ENCODE measurements around the gene SAMD4A. TPM values are rescaled to one million over a fixed set of nuclear protein-coding genes. Genes with fewer than 3 reads are reported as not detected.
"Not testable (repeated sequence)": the region's sequence is repeated elsewhere in the genome, so short reads cannot be mapped to it uniquely, and the experiment has no call there.

Gene SAMD4A
- total RNA-seq, 2 donors from 2014 or later = 0.26 to 1.0 TPM

DNA sequence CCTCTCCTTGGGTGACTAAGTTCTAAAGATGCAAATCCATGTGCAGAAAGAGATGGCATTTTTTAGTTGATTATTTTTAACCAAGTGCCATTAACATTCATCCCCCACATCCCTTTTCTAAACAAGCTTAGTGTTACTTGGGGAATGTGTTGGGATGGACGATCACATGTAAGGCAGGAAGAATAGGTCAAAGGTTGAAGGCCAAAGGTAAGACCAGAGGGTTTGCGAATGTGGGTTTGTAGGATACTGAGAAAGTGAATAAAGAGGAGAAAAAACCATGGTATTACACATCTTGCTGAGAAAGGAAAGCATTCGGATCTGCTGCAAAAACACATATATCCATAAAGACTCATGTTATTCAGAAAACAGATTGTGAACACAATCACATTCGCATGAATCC lies 224.1 kb downstream of the SAMD4A start:
- Mint-ChIP-seq H3K27ac (no peak overlapping the region), H3K27me3 (peaks cover 7 to 11% of the 10 kb centered on the region in 2 donors)
- no peak for ATAC-seq

DNA sequence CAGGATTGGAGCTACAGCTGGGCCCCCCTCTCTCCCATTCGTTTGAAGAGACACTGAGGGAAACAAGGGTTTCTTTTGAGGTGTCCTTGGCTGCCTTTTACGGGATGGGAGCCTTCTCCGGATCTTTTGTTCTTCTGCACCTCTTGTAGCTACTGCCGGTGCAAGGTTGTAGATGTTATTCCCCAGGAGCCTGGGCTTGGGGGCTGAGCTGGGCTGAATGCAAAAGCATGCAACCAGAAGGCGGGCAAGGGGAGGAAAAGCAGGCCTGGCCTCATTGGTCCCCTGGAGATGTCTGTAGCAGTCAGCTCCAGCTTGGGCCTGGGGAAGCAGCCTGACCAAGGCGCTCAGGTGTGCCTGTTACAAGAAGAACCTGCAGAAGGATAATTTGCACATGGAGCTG lies 225.4 kb downstream of the SAMD4A start:
- ATAC-seq (no peak), DNase-seq (ENCODE audit: low spot score) (no peak)
- Mint-ChIP-seq H3K4me3 (no peak overlapping the region), H3K9me3 (peaks cover 4% of the 10 kb centered on the region), H3K27me3 (peaks cover 7 to 11% of the 10 kb centered on the region in 2 donors), H3K36me3 (peaks cover 6% of the 10 kb centered on the region), H3K27ac (no peak overlapping the region), H3K4me1 (ENCODE audit: low read depth in 2 of 2) (no peaks in the 10 kb centered on the region)

More for the DNA sequence above, 224.1 kb downstream of the SAMD4A start:
- H3K4me1 Mint-ChIP-seq (ENCODE audit: low read depth in 2 of 2) = no peaks in the 10 kb centered on the region
- no peak for DNase-seq (ENCODE audit: low spot score)
- H3K9me3 Mint-ChIP-seq = peaks cover 4% of the 10 kb centered on the region
- peaks cover 6% of the 10 kb centered on the region for H3K36me3 Mint-ChIP-seq
- no peak overlapping the region for H3K4me3 Mint-ChIP-seq

DNA sequence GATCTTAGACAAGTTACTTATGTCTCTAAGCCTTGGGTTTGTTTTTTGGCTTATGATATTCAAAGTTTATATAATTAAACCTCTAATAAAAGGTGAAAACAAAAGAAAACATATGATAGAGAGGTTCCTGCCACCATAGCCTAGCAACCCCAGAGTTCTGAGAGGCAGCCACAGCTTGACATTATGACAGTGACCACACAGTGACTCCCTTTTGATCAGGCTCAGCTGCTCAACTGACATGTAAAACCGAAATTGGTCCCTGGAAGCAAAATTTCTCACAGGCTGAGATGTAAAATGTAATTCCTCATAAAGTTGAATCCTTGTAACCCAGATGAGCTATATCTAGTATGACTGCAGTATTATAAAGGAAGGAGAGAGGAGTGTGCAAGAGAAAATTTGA lies 227.2 kb downstream of the SAMD4A start:
- no peaks in the 10 kb centered on the region for H3K4me1 Mint-ChIP-seq (ENCODE audit: low read depth in 2 of 2)
- H3K4me3 Mint-ChIP-seq = no peak overlapping the region
- H3K27ac Mint-ChIP-seq = no peak overlapping the region
- H3K27me3 Mint-ChIP-seq = peaks cover 7 to 18% of the 10 kb centered on the region in 2 donors
- ATAC-seq = peak in 1 of 2 donors; percentile 46
- peaks cover 6% of the 10 kb centered on the region for H3K36me3 Mint-ChIP-seq
- no peak for DNase-seq (ENCODE audit: low spot score)
- peaks cover 4% of the 10 kb centered on the region for H3K9me3 Mint-ChIP-seq

DNA sequence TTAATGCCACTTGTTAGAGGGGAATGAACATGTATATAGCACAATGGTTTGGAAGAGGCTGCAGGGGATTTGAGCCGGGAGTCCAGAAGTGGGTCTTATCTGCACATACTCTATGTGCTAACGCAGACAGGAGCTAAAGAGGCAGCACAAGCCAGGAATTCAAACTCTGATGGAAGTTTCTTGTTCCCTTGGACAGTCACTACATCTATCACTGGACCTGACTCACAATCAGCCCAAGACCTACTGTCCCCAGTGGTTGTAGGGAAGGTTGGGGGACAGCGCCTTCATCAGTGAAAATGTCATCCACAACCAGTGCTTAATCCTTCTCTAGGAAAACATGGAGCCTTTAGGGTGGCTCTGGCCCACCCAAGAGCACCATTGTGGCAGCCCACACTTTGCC lies 227.9 kb downstream of the SAMD4A start:
- Mint-ChIP-seq H3K36me3 (peaks cover 6% of the 10 kb centered on the region), H3K4me1 (ENCODE audit: low read depth in 2 of 2) (no peaks in the 10 kb centered on the region), H3K9me3 (peaks cover 4% of the 10 kb centered on the region), H3K27me3 (peaks cover 8 to 20% of the 10 kb centered on the region in 2 donors), H3K4me3 (no peak overlapping the region), H3K27ac (no peak overlapping the region)
- ATAC-seq (no peak), DNase-seq (ENCODE audit: low spot score) (no peak)

DNA sequence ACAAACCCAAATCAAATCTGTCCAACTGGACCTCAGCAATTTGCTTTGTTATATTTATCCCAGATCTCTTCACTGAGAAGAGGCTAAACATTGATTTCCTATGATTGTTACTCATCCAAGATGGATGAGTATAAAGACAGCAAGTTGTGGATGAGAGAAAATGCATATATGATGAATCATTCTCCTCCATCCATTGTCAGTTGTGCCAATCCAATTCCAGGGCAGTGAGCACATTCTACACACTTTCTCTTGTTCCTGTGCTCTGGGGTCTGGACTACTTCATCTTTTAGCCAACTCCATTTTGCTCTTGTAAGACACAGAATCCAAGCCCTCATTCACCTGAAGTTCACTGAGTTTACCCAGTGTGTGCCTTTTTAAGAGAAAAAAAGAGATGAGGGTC lies 230.0 kb downstream of the SAMD4A start:
- peaks cover 10% of the 10 kb centered on the region for H3K36me3 Mint-ChIP-seq
- DNase-seq (ENCODE audit: low spot score) = no peak
- no peak for ATAC-seq
- peaks cover 30% of the 10 kb centered on the region in 2 donors for H3K27me3 Mint-ChIP-seq
- H3K27ac Mint-ChIP-seq = no peak overlapping the region
- no peaks in the 10 kb centered on the region for H3K4me1 Mint-ChIP-seq (ENCODE audit: low read depth in 2 of 2)
- H3K4me3 Mint-ChIP-seq = no peak overlapping the region
- H3K9me3 Mint-ChIP-seq = peaks cover 4% of the 10 kb centered on the region

DNA sequence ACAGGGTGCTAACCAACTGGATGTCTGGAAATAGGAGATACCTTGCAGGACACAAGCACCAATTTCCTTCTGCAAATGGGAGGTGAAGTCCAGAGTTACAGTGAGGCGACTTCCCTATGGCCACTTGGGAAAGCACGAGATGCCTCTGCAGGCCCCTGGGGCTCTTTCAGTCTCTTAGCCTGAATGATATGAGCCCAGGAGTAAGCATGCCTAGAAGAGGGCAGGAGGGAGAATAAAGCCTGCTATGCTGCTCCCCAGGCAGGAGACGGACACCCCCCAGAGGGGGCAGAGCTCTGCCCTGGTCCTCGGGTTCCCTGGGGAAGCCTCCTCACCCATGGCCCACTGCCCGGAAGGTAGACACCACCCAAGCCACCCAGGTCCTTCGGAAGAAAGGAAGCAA lies 230.6 kb downstream of the SAMD4A start:
- Mint-ChIP-seq H3K9me3 (peaks cover 4% of the 10 kb centered on the region), H3K4me1 (ENCODE audit: low read depth in 2 of 2) (no peaks in the 10 kb centered on the region), H3K27ac (no peak overlapping the region), H3K36me3 (peaks cover 10% of the 10 kb centered on the region), H3K27me3 (peaks cover 30 to 31% of the 10 kb centered on the region in 2 donors), H3K4me3 (no peak overlapping the region)
- DNase-seq (ENCODE audit: low spot score) (no peak), ATAC-seq (peak in 1 of 2 donors; percentile 11)

DNA sequence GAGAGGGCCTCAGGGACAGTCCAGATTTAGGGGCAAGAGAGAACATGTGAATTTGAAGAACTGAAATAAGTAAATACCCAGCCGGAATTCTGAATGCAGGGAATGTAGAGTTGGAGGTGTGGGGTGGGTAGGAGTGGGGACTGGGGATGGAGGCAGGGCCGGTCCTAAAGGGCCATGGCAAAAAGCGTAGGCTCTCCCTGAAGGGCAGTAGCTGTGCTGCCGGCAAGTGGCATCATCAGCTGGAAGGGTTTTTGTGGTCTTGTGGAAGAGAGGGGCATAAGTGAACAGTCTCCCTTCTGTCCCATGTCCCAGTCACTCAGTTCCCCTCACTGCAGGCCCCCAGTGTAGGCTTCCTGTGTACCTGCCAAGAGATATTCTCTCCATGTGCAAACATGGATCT lies 231.1 kb downstream of the SAMD4A start:
- Mint-ChIP-seq H3K27ac (no peak overlapping the region), H3K27me3 (peaks cover 30 to 31% of the 10 kb centered on the region in 2 donors), H3K36me3 (peaks cover 10% of the 10 kb centered on the region), H3K4me3 (no peak overlapping the region), H3K4me1 (ENCODE audit: low read depth in 2 of 2) (no peaks in the 10 kb centered on the region), H3K9me3 (peaks cover 4% of the 10 kb centered on the region)
- DNase-seq (ENCODE audit: low spot score) (no peak), ATAC-seq (no peak)

DNA sequence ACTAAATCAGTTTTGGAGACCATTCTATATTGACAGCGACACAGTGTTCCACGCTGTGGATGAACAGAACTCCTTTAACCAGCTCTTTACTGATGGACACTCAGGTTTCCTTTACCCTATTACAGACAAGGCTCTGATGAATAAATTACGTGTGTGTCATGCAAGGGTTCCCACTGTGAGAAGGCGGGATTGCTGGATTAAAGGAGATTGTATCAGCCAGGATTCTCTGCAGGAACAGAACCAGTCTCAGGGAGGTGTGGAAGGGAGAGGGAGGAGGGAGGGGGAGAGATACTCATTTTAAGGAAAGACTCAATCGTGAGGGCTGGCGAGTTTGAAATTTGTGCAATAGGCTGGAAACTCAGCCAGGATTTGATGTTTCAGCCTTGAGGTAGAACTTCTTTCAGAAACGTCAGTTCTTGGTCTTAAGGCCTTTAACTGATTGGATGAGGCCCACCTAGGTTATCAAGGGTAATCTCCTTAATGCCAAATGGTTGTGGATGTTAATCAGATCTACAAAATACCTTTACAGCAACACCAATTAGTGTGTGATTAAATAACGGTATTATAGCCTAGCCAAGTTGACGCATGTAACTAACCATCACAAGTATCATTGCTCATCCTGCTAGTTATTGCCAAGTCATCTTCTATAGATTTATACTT lies 231.7 kb downstream of the SAMD4A start:
- ATAC-seq (no peak), DNase-seq (ENCODE audit: low spot score) (no peak)
- Mint-ChIP-seq H3K4me1 (ENCODE audit: low read depth in 2 of 2) (no peaks in the 10 kb centered on the region), H3K27me3 (peaks cover 30 to 31% of the 10 kb centered on the region in 2 donors), H3K9me3 (peaks cover 4% of the 10 kb centered on the region), H3K27ac (no peak overlapping the region), H3K36me3 (peaks cover 10% of the 10 kb centered on the region), H3K4me3 (no peak overlapping the region)

DNA sequence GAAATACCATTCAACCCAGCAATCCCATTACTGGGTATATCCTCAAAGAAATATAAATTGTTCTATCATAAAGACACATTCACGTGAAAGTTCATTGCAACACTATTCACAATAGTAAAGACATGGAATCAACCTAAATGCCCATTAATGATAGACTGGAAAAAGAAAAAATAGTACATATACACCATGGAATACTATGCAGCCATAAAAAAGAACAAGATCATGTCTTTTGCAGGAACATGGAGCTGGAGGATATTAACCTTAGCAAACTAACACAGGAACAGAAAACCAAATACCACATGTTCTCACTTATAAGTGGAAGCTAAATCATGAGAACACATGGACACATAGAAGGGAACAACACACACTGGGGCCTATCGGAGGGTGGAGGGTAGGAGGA lies 234.6 kb downstream of the SAMD4A start:
- ATAC-seq; H3K36me3 Mint-ChIP-seq; H3K4me3 Mint-ChIP-seq; DNase-seq (ENCODE audit: low spot score); H3K9me3 Mint-ChIP-seq; H3K4me1 Mint-ChIP-seq (ENCODE audit: low read depth in 2 of 2); H3K27ac Mint-ChIP-seq: not testable (repeated sequence)
- H3K27me3 Mint-ChIP-seq = peaks cover 25 to 31% of the 10 kb centered on the region in 2 donors

DNA sequence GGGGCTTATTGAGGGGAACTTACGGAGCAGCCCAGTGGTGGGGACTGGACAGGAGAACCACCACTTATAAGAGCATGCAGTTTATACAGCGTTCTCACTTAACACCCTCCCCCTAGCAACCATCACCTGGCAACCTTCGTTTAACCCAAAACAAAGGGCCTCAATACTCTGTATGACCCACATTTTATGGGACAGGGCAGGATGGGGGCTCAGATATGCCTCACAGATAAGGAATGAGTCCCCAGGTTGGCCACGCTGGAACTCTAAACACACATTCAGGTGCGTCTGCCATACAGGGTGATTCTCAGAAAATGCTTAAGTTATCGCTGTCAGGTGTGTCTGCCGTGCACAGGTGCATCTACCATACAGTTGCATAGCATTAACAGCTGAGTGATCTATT lies 236.5 kb downstream of the SAMD4A start:
- H3K36me3 Mint-ChIP-seq = peaks cover 4% of the 10 kb centered on the region
- no peak overlapping the region for H3K4me3 Mint-ChIP-seq
- DNase-seq (ENCODE audit: low spot score) = no peak
- H3K9me3 Mint-ChIP-seq = no peaks in the 10 kb centered on the region
- H3K27me3 Mint-ChIP-seq = peaks cover 22 to 31% of the 10 kb centered on the region in 2 donors
- no peak overlapping the region for H3K27ac Mint-ChIP-seq
- peaks cover 4% of the 10 kb centered on the region in 2 donors for H3K4me1 Mint-ChIP-seq (ENCODE audit: low read depth in 2 of 2)
- no peak for ATAC-seq

DNA sequence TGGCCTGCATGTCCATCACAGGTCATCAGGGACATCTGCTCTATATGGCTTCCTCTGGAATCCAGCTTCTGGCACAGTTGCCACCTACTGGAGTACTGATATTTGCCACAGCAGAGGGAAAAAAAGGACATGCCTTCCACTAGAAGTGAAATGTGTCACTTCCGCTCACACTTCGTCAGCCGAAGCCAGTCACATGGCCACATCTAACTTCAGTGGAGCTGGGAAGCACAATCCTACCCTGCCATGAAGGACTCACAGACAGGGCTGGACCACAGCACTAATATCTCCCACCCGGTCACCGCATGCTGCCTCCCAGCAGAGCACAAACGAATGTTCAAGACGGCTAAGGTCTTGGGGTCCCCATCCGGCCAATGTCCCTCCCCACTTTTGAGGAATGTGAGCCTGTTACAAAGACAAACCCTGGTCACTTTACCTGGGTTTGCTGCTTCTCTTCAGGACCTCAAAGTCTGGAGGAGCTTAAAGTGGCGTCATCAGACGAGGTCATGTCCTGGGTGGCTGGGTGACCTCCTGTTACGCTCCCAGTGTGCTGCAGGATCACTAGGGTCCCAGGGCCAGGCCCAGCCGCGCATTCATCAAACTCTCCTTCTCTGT lies 237.1 kb downstream of the SAMD4A start:
- no peaks in the 10 kb centered on the region for H3K9me3 Mint-ChIP-seq
- peaks cover 4% of the 10 kb centered on the region for H3K36me3 Mint-ChIP-seq
- no peak overlapping the region for H3K27ac Mint-ChIP-seq
- H3K4me3 Mint-ChIP-seq = no peak overlapping the region
- peaks cover 22 to 31% of the 10 kb centered on the region in 2 donors for H3K27me3 Mint-ChIP-seq
- no peak for ATAC-seq
- no peak for DNase-seq (ENCODE audit: low spot score)
- H3K4me1 Mint-ChIP-seq (ENCODE audit: low read depth in 2 of 2) = peaks cover 4% of the 10 kb centered on the region in 2 donors

DNA sequence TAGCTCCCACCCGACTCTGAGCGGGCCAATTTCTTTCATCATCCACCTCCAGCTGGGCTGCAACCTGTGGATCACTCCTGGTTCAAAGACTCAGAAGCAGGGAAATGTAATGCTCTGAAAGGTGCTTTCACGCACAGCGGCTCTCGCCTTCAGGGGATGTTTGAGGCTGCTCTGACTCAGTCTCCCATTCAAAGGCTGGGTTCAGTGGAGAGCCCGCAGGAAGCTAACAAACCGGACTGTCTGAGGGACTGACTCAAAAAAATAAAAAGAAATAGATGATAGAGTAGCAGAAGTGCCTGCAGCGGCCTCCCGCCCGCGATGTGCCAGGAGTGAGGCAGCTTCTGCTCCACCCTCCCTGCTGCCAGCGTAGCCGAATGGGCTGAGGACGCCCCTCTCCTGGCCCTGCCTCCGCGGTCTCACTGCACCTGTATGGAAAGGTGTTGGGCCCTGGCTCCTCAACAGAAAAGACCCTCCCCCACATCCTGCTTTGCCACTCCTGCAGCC lies 237.7 kb downstream of the SAMD4A start:
- peaks cover 4% of the 10 kb centered on the region in 2 donors for H3K4me1 Mint-ChIP-seq (ENCODE audit: low read depth in 2 of 2)

DNA sequence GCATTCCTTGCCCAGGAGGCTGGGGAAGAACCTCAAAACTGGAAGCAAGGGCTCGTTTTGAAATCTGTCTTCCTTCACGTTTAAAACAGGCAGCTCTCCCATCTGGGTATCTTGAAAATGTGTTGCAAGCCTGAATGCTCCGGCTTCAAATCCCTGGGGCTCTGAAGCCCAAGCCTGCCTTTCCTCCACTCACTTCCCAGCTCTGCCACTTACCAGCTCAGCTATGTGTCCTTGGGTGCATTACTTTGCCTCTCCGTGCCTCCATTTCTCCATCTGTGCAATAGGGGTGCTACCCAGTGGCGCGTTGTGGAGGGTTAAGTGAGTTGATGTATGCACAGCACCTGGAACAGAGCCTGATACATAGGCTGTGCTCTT lies 238.1 kb downstream of the SAMD4A start:
- no peak for ATAC-seq
- H3K4me3 Mint-ChIP-seq = no peak overlapping the region
- H3K36me3 Mint-ChIP-seq = peaks cover 4% of the 10 kb centered on the region
- H3K9me3 Mint-ChIP-seq = no peaks in the 10 kb centered on the region
- peaks cover 18 to 28% of the 10 kb centered on the region in 2 donors for H3K27me3 Mint-ChIP-seq
- no peak overlapping the region for H3K27ac Mint-ChIP-seq
- peaks cover 4% of the 10 kb centered on the region in 2 donors for H3K4me1 Mint-ChIP-seq (ENCODE audit: low read depth in 2 of 2)
- no peak for DNase-seq (ENCODE audit: low spot score)

More for the DNA sequence above, 237.7 kb downstream of the SAMD4A start:
- H3K27ac Mint-ChIP-seq = no peak overlapping the region
- H3K9me3 Mint-ChIP-seq = no peaks in the 10 kb centered on the region
- no peak for DNase-seq (ENCODE audit: low spot score)
- H3K4me3 Mint-ChIP-seq = no peak overlapping the region
- H3K36me3 Mint-ChIP-seq = peaks cover 4% of the 10 kb centered on the region
- peaks cover 22 to 31% of the 10 kb centered on the region in 2 donors for H3K27me3 Mint-ChIP-seq
- ATAC-seq = no peak
